Suprapubic skin (tissue), 4 donors: ENCODE data around the gene LHFPL4. TPM values are rescaled to one million over a fixed set of nuclear protein-coding genes. Genes with fewer than 3 reads are reported as not detected.

Experiments
- DNase-seq, 2 donors: peaks; one replicate each; pipeline ENCODE4 v3.0.0-alpha.2; 2019; ENCODE audit warnings: low spot score in 2 of 2
- H3K27ac ChIP-seq: fragments of 200-600 bp; sonication (generic); one replicate; pipeline ENCODE4 v1.5.1; 2019
- H3K27me3 ChIP-seq: fragments of 200-600 bp; sonication (generic); one replicate; pipeline ENCODE4 v1.5.1; 2019
- H3K36me3 ChIP-seq: fragments of 200-600 bp; sonication (generic); one replicate; pipeline ENCODE4 v1.5.1; 2019
- H3K4me1 ChIP-seq: fragments of 200-600 bp; sonication (generic); one replicate; pipeline ENCODE4 v1.5.1; 2019
- H3K4me3 ChIP-seq: fragments of 200-600 bp; sonication (generic); one replicate; pipeline ENCODE4 v1.5.1; 2019; ENCODE audit warnings: mild to moderate bottlenecking
- H3K9me3 ChIP-seq: fragments of 200-600 bp; sonication (generic); one replicate; pipeline ENCODE4 v1.5.1; 2019
- EP300 ChIP-seq: sonication (generic); formaldehyde crosslinking; IDR thresholded peaks from one replicate; pipeline ENCODE4 v1.6.1; 2017; ENCODE audit warnings: antibody characterized with exemption
- POLR2A ChIP-seq, 2 donors: fragments of 450-650 bp; IDR thresholded peaks; one replicate each; pipeline ENCODE4 v1.6.1; 2017; ENCODE audit warnings: antibody characterized with exemption in 2 of 2, mild to moderate bottlenecking in 2 of 2, moderate library complexity in 2 of 2
- POLR2AphosphoS5 ChIP-seq, 3 donors: sonication (generic); formaldehyde crosslinking; IDR thresholded peaks; one replicate each; pipeline ENCODE4 v1.6.1; 2017; ENCODE audit warnings: antibody characterized with exemption in 3 of 3
- WGBS: methylation state at CpG from one replicate; pipeline ENCODE4 v1.1.5; 2018; 5-methylcytosine and 5-hydroxymethylcytosine counted together
- total RNA-seq, 4 donors: library from RNA; depleted of rRNA; stranded (reverse); fragments of >200 nt; gene quantifications; one replicate each; pipeline ENCODE4 v1.1.0, GENCODE V29; 2016
- TF ChIP-seq, protein P1 (sequence below), 2 donors: fragments of 200-600 bp in 1 of 2; fragments of 450-650 bp in 1 of 2; sonication (generic) in 1 of 2; IDR thresholded peaks; one replicate each; pipeline ENCODE4 v1.5.1; 2016 to 2019; ENCODE audit warnings: antibody characterized with exemption in 2 of 2, mild to moderate bottlenecking in 1 of 2, moderate library complexity in 1 of 2

The LHFPL4 gene
- total RNA-seq, 4 donors from 2014 or later, result 0.19 TPM; not detected in 3

DNA sequence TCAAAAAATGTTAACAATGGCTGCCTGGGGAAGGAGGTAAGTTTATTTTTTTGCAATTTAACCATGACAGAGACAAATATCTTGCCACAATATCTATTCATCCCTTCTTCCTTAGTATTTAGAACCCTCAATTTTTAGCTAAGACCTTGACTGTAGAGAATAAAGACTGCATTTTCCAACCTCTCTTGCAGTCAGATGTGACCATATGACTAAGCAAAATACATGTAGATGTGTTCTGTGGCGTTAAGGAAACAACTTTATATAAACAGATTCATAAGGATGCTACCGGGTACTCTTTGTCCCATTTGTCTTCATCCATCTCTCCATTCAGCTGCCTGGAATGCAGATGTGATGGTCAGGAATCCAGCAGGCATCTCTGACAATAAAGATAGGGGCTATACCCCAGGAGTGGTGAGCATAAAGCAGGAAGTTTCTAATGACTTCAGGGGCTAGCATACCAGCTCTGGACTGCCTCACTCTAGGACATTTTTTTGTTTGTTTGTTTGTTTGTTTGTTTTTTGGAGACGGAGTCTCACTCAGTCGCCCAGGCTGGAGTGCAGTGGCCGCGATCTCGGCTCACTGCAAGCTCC, 41.1 kb downstream of the LHFPL4 start:
- TF ChIP-seq, protein P1, sequence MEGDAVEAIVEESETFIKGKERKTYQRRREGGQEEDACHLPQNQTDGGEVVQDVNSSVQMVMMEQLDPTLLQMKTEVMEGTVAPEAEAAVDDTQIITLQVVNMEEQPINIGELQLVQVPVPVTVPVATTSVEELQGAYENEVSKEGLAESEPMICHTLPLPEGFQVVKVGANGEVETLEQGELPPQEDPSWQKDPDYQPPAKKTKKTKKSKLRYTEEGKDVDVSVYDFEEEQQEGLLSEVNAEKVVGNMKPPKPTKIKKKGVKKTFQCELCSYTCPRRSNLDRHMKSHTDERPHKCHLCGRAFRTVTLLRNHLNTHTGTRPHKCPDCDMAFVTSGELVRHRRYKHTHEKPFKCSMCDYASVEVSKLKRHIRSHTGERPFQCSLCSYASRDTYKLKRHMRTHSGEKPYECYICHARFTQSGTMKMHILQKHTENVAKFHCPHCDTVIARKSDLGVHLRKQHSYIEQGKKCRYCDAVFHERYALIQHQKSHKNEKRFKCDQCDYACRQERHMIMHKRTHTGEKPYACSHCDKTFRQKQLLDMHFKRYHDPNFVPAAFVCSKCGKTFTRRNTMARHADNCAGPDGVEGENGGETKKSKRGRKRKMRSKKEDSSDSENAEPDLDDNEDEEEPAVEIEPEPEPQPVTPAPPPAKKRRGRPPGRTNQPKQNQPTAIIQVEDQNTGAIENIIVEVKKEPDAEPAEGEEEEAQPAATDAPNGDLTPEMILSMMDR (IDR thresholded peaks at IDR 0.05), result no peak
- no peak for TF ChIP-seq POLR2A (IDR thresholded peaks at IDR 0.05)
- TF ChIP-seq POLR2AphosphoS5 (IDR thresholded peaks at IDR 0.05), result no peak
- TF ChIP-seq EP300, result no peak
- no peaks in the 10 kb centered on the region for H3K36me3 ChIP-seq
- no peaks in the 10 kb centered on the region for H3K4me1 ChIP-seq
- WGBS, result 73% methylated on average over 7 of the region's 7 CpGs
- no peak for DNase-seq
- no peaks in the 10 kb centered on the region for H3K9me3 ChIP-seq
- peaks cover 28% of the 10 kb centered on the region for H3K27me3 ChIP-seq
- no peak overlapping the region for H3K4me3 ChIP-seq
- H3K27ac ChIP-seq, result no peak overlapping the region

DNA sequence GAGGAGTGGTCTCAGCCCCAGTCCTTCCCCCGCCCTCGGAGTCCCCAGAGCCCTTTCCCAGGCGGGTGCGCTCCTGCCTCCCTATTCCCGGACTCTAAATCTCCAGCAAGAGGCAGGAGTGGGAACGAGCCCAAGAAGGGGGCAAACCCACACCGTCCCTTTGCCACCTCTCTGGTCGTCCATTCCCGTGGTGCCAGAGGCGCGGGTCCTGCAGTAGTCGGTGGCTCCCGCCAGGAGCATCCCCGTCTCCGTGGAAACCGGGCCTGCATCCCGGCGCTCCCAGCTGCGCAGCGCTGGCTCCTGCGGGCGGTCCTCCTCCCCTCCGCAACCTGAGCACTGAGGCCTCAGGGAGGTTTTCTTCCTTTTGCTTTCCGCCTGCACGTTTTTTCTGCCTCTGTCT, 44.8 kb downstream of the LHFPL4 start:
- no peaks in the 10 kb centered on the region for H3K9me3 ChIP-seq
- 12% methylated on average over 15 of the region's 25 CpGs for WGBS
- no peaks in the 10 kb centered on the region for H3K4me1 ChIP-seq
- H3K27me3 ChIP-seq, result peaks cover 28% of the 10 kb centered on the region
- TF ChIP-seq EP300 (no peak), POLR2A (IDR thresholded peaks at IDR 0.05) (no peak), POLR2AphosphoS5 (IDR thresholded peaks at IDR 0.05) (no peak)
- TF ChIP-seq, protein P1 (IDR thresholded peaks at IDR 0.05), result no peak
- peak in 1 of 2 donors; percentile 69 for DNase-seq
- H3K27ac ChIP-seq, result no peak overlapping the region
- no peaks in the 10 kb centered on the region for H3K36me3 ChIP-seq
- no peak overlapping the region for H3K4me3 ChIP-seq

DNA sequence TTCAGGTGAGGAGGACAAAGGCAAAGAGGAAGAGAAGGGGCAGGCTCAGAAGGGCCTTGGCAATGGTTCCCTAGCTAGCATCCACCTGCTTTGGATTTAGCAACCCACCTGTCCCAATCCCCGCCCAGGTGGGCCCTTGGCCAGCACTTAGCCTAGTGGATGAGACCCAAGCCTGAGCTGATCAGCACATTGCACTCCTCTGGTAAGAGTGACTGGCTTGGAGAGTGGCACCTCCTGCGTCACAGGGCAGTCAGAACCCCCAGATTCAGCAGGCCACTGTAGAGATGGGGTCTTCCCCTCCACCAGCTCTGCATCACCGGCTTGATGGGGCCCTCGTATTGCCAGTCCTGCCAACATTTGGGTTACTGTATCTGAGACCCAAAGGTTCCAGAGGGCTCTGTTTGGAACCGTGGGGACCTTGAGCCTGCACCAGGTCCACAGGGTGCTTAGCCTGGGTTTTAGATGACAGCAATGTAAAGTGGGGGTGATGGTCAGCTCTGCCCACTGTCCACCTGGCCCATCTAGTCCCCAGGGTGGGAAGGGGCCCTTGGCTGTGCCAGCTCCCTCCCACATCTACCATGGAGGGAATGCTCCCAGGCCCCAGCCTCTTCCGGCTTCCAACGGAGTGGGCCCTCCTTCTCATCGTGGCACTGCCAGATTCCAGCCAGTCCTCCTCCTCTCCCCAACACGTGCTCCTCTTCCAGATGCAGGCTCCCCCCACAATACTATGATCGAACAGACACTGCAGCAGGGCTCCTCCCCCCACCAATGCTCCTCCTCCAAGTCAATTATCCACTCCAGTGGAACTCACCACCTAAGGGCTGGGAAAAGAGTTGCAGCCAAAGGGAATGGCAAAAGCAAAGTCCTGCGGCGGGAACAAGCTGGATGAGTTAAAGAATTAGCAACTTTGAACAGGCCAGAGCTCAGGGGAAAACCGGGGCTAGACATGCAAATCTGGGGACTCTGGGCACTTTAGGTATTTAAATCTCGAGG, 45.7 kb downstream of the LHFPL4 start:
- Histone ChIP-seq H3K4me1 (no peaks in the 10 kb centered on the region), H3K4me3 (no peak overlapping the region), H3K27ac (no peak overlapping the region), H3K9me3 (no peaks in the 10 kb centered on the region), H3K36me3 (no peaks in the 10 kb centered on the region), H3K27me3 (peaks cover 28% of the 10 kb centered on the region)
- TF ChIP-seq POLR2AphosphoS5 (IDR thresholded peaks at IDR 0.05), result no peak
- no peak for TF ChIP-seq POLR2A (IDR thresholded peaks at IDR 0.05)
- no peak for TF ChIP-seq EP300
- TF ChIP-seq, protein P1 (IDR thresholded peaks at IDR 0.05), result no peak
- WGBS, result 69% methylated on average over 13 of the region's 14 CpGs
- peak in 1 of 2 donors; percentile 73 for DNase-seq

DNA sequence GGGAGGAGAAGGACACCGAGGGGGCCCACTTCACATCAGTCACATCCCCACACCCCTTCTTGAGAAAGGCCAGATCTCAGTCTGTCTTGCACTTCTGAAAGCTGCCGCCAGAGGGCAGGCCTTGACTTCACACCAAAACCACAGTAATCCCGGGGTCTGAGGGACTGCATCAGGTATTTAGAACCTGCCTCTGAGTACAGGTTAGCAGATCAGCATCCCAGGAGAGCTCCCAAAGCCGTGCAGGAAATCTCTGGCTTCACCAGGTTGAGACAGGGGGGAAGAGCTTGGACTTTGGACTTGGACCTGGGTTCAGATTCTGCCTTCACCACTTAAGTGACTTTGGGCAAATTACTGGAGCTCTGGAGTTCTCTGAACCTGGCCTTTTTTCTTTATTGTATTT, 50.3 kb downstream of the LHFPL4 start:
- TF ChIP-seq EP300, result no peak
- TF ChIP-seq, protein P1 (IDR thresholded peaks at IDR 0.05), result peak; percentile 32 to 85
- peak in 1 of 2 donors; percentile 67 for DNase-seq
- no peak overlapping the region for H3K27ac ChIP-seq
- 2% methylated on average over 4 of the region's 4 CpGs for WGBS
- no peaks in the 10 kb centered on the region for H3K9me3 ChIP-seq
- H3K4me1 ChIP-seq, result peaks cover 18% of the 10 kb centered on the region
- H3K36me3 ChIP-seq, result no peaks in the 10 kb centered on the region
- no peak overlapping the region for H3K4me3 ChIP-seq
- H3K27me3 ChIP-seq, result peaks cover 31% of the 10 kb centered on the region

DNA sequence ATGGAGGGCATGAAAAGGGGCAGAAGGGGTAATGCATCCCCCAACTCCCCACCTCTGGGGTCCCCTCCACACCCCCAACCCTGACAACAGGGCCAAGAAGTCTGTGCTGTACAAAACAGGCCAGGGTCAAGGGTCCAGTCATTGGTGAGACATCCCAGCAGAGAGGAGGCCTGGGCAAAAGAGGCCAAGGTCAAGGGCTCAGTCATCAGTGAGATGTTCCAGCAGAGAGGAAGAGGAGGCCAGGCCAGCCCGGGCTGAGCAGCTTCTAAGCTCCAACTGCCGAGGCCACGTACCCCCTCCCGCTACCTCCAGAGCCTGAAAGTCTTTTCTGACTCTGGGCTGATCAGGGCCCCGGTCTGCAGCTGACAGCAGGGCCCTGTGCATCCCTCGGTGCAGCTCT, 52.4 kb downstream of the LHFPL4 start:
- Histone ChIP-seq H3K4me3 (no peak overlapping the region), H3K4me1 (peaks cover 18% of the 10 kb centered on the region), H3K9me3 (no peaks in the 10 kb centered on the region), H3K27me3 (peaks cover 23% of the 10 kb centered on the region), H3K36me3 (no peaks in the 10 kb centered on the region), H3K27ac (no peak overlapping the region)
- 70% methylated on average over 3 of the region's 6 CpGs for WGBS
- TF ChIP-seq POLR2A (IDR thresholded peaks at IDR 0.05) (no peak), POLR2AphosphoS5 (IDR thresholded peaks at IDR 0.05) (no peak), EP300 (no peak)
- TF ChIP-seq, protein P1 (IDR thresholded peaks at IDR 0.05), result no peak
- DNase-seq, result no peak
